Cardiac muscle cell (in vitro differentiated cells and primary cell): ENCODE measurements around the gene SF3B3. TPM values are rescaled to one million over a fixed set of nuclear protein-coding genes. Genes with fewer than 3 reads are reported as not detected.

Source experiments
- DNase-seq, 2 donors: peaks; one replicate each; pipeline versions ENCODE4 v3.0.0 to v3.0.0-alpha.2; 2010 to 2017; ENCODE audit warnings: low read depth in 1 of 2, low spot score in 1 of 2
- H3K27ac ChIP-seq: fragments of 200-600 bp; sonication (generic); 2 replicates; pipeline ENCODE4 v1.5.1; 2016
- H3K27me3 ChIP-seq: fragments of 200-600 bp; sonication (generic); 2 replicates; pipeline ENCODE4 v1.6.0; 2016; ENCODE audit warnings: control low read depth
- H3K36me3 ChIP-seq: fragments of 200-600 bp; sonication (generic); 2 replicates; pipeline ENCODE4 v1.5.1; 2016; ENCODE audit warnings: control low read depth
- H3K4me1 ChIP-seq: fragments of 200-600 bp; sonication (generic); 2 replicates; pipeline ENCODE4 v1.8.1; 2017; ENCODE audit warnings: low read depth, mild to moderate bottlenecking, mixed run types
- H3K4me3 ChIP-seq: fragments of 200-600 bp; sonication (generic); 2 replicates; pipeline ENCODE4 v1.5.1; 2016; ENCODE audit warnings: mild to moderate bottlenecking
- H3K9me3 ChIP-seq: fragments of 200-600 bp; sonication (generic); 2 replicates; pipeline ENCODE4 v1.5.1; 2017; ENCODE audit warnings: low read depth, mild to moderate bottlenecking, control low read depth
- polyA plus RNA-seq: library from polyadenylated mRNA; unstranded; fragments of >200 nt; fragmentation: Nextera tagmentation; extraction: Ambion mirVana; gene quantifications from 2 replicates; pipeline ENCODE4 v1.2.1, GENCODE V29; 2016
- total RNA-seq: library from RNA; depleted of rRNA; stranded (reverse); fragments of >200 nt; gene quantifications from 2 replicates; pipeline ENCODE4 v1.2.3, GENCODE V29; 2016
- TF ChIP-seq, protein P1 (sequence below): IDR thresholded peaks from 2 replicates; pipeline ENCODE4 v1.5.1; 2012; ENCODE audit warnings: low read depth, mild to moderate bottlenecking, low read length

SF3B3 gene
- total and polyA plus RNA-seq, 2 experiments from 2014 or later, result 178 to 203 TPM

DNA sequence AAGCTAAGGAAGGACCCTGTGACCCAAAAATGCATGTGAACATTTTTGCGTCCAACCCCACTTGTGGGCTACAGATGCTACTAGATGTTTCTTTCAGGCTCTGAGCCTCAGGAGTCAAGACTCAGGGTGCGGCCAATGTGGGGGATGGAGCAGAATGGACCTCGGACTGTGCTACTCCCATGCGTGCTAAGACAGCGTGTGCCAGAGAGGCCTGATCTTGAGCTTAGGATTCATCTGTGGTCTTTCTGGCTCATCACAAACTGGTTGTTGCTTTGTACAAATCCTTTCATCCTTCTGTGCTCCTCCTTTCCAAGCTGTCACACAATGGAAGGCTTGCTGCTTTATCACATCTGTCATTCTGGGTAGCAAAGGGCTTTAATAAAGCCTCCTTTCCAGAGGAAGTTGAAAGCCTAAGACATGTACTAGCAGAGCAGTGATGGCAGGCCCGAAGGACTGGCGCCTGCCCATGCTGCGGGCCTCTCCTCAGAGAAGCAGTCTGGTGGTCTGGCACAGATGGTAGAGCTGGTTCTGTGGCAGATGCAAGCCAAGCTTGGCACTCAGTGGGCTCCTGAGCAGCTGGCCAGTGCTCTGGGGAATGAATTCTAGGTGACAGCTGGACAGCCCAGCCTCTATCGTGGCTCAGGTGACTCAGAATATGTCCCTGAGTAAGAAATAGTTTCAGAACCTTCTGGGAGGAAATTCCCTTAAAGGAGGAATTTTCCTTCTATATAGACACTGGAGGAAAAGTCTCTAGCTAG lies 28.0 kb upstream of the SF3B3 start:
- peaks cover 12% of the 10 kb centered on the region for H3K36me3 ChIP-seq

DNA sequence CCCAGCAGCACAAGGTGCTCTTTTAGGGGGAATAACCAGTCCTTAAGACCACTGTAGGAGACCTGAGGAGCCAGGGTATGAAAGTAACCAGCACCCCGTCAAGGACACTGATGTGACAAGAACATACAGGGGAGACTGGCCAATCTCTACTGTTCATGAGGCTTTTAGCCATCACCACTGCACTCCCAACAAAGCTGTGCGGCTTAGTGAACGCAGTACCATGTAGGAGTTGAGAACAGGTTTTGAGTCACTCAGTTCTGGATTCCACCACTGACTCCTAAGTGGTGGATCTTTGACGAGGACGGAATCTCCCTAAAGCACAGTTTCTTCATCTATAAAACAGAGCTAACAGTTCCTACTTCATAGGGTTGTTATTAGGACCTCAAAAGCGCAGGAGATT lies 27.1 kb upstream of the SF3B3 start:
- TF ChIP-seq, protein P1, sequence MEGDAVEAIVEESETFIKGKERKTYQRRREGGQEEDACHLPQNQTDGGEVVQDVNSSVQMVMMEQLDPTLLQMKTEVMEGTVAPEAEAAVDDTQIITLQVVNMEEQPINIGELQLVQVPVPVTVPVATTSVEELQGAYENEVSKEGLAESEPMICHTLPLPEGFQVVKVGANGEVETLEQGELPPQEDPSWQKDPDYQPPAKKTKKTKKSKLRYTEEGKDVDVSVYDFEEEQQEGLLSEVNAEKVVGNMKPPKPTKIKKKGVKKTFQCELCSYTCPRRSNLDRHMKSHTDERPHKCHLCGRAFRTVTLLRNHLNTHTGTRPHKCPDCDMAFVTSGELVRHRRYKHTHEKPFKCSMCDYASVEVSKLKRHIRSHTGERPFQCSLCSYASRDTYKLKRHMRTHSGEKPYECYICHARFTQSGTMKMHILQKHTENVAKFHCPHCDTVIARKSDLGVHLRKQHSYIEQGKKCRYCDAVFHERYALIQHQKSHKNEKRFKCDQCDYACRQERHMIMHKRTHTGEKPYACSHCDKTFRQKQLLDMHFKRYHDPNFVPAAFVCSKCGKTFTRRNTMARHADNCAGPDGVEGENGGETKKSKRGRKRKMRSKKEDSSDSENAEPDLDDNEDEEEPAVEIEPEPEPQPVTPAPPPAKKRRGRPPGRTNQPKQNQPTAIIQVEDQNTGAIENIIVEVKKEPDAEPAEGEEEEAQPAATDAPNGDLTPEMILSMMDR, result no peak
- H3K27ac ChIP-seq, result no peak overlapping the region
- peaks cover 12% of the 10 kb centered on the region for H3K36me3 ChIP-seq
- no peaks in the 10 kb centered on the region for H3K27me3 ChIP-seq
- H3K4me1 ChIP-seq, result peaks cover 14% of the 10 kb centered on the region
- no peak for DNase-seq
- H3K4me3 ChIP-seq, result no peak overlapping the region
- no peaks in the 10 kb centered on the region for H3K9me3 ChIP-seq

More for the DNA sequence above, 28.0 kb upstream of the SF3B3 start:
- Histone ChIP-seq H3K4me1 (peaks cover 14% of the 10 kb centered on the region), H3K27ac (no peak overlapping the region), H3K4me3 (no peak overlapping the region), H3K9me3 (no peaks in the 10 kb centered on the region), H3K27me3 (no peaks in the 10 kb centered on the region)
- TF ChIP-seq, protein P1, result no peak
- no peak for DNase-seq

DNA sequence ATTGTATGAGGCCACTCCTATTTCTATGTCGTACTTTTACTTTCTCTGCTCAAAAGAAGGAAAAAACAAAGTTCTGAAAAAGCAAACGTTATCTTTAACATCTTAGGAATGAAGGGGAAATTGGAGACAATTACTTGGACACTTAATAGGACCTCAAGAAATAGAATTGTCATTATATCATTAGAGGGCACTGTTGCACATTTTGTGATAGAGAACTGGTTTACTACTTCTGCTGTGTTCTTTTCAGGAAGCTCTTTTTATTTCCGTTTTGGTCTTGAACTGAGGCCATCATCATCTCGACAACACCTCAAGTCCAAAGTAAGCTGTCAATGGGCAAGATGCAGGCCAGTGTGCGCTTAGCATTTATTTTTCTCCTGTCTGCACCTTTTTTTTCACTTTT lies 14.9 kb upstream of the SF3B3 start:
- H3K4me3 ChIP-seq, result no peak overlapping the region
- H3K27me3 ChIP-seq, result no peaks in the 10 kb centered on the region
- peak in 1 of 2 donors; percentile 16 for DNase-seq
- no peaks in the 10 kb centered on the region for H3K4me1 ChIP-seq
- TF ChIP-seq, protein P1, result peak; percentile 16
- H3K36me3 ChIP-seq, result peaks cover 46% of the 10 kb centered on the region
- H3K9me3 ChIP-seq, result no peaks in the 10 kb centered on the region
- H3K27ac ChIP-seq, result no peak overlapping the region

DNA sequence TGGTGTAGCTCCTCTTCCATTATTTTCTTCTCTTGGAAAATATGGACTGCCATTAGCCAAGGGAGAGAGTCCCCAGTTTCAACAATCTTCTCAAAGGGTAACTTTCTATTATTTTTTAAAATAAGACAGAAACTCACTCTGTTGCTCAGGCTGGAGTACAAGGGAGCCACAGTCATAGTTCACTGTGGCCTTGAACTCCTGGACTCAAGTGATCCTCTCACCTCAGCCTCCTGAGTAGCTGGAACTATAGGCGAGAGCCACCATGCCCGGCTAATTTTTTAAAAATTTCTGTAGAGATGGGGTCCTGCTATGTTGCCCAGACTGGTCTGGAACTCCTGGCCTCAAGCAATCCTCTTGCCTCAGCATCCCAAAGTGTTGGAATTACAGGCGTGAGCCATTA lies 13.4 kb upstream of the SF3B3 start:
- Histone ChIP-seq H3K36me3 (peaks cover 54% of the 10 kb centered on the region), H3K4me3 (no peak overlapping the region), H3K27me3 (no peaks in the 10 kb centered on the region), H3K27ac (no peak overlapping the region), H3K9me3 (no peaks in the 10 kb centered on the region), H3K4me1 (no peaks in the 10 kb centered on the region)
- TF ChIP-seq, protein P1, result no peak
- DNase-seq, result no peak

DNA sequence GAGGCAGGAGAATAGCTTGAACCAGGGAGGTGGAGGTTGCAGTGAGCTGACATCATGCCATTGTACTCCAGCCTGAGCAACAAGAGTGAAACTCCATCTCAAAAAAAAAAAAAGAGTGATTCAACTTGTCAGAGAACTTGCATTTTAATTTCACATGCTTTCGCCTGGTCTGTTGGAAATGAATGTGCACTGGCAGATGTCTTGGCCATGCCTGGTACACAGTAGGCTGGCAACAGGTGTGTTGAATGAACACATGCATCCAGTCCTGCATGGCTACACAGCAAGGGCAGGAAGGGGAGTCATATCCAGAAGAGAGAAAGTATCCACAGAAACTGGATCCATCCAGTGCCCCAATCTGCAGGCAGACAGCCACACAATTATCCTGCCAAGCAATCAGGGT lies 11.8 kb upstream of the SF3B3 start:
- no peaks in the 10 kb centered on the region for H3K4me1 ChIP-seq
- H3K36me3 ChIP-seq, result peaks cover 64% of the 10 kb centered on the region
- TF ChIP-seq, protein P1, result no peak
- H3K27me3 ChIP-seq, result no peaks in the 10 kb centered on the region
- H3K4me3 ChIP-seq, result no peak overlapping the region
- no peaks in the 10 kb centered on the region for H3K9me3 ChIP-seq
- no peak for DNase-seq
- no peak overlapping the region for H3K27ac ChIP-seq
